ENCODE results near the gene LY6G6C.

The LY6G6C gene

DNA sequence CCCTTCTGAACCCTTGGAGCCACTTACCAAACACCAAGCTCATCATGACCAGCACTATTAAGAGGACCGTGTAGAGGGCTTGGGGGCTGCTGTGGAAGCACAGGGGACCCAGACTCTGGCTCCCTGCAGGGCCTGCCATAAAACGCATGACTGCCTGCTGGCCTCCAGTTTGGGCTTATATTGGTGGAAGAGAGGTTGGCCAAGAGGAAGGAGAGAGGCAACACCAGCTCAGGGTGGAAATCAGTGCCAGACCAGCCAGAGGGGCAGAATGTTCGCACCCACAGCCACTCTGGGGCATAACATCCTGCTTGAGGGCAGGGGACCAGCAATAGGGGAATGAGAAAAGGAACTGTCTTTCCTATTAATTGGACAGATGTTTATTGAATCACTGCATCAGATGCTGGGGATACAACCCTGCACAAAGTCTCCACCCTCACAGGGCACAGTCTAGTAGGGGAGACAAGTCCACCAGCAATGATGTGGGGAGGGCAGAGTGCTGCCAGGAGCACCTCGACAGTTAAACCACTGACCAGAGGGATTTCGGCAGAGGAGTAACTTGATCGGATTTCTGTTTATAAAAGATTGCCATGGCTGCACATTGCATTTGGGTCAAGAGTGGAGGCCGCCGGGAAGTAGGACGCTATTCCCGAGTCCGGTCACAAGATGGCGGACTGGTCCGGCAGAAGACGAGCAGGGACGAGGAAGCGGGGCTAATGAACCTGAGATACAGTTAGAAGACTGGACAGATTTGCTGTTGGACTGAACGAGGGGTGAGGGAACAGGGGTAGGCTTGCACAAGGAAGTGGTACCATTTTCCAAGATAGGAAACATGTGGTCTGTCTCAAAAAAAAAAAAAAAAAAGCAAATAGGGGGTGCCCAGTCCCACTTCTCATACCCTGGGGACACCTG is 41.1 kb downstream of the LY6G6C start, which contains the start of gene LY6G5C:
TSS of gene LY6G5C (minus strand) at position 842 of the 909 bp plus-strand sequence. CDS start at position 148, 694 bp downstream.
- peak; percentile 26 for DNase-seq (ENCODE audit: low read depth)

GRCh38 chr6:31677955-31678354 is 43.6 kb downstream of the LY6G6C start:
- no peak for DNase-seq (ENCODE audit: low read depth)

- no peak for DNase-seq (ENCODE audit: low read depth)
These were observed 44.6 kb downstream of the LY6G6C start for GRCh38 chr6:31676904-31677303.

GRCh38 chr6:31676322-31676903 is 45.1 kb downstream of the LY6G6C start:
- DNase-seq (ENCODE audit: low read depth): no peak

DNA sequence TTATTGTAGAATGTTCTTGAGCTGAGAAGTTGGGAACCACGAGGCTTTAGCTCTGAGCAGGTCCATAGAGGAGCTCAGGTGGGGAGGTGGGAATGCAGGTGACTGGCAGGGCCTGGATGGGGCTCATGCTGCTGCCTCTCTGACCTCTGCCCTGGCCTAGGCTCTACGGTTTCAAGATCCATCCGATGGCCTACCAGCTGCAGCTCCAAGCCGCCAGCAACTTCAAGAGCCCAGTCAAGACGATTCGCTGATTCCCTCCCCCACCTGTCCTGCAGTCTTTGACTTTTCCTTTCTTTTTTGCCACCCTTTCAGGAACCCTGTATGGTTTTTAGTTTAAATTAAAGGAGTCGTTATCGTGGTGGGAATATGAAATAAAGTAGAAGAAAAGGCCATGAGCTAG is 51.9 kb downstream of the LY6G6C start, which contains the start of gene LY6G5B:
TSS of gene LY6G5B (plus strand) at position 301 of the 400 bp plus-strand sequence. CDS start 975 bp downstream, outside the sequence.
- no peak for DNase-seq (ENCODE audit: low read depth)
